SK-N-MC (cell line): ENCODE data around the gene BRPF1.

Source experiments
- DNase-seq: peaks from one replicate; pipeline ENCODE4 v3.0.0-alpha.2; 2011; ENCODE audit warnings: low read depth, low spot score
- H3K27ac ChIP-seq: fragments of 200-600 bp; sonication (generic); 2 replicates; pipeline ENCODE4 v1.5.1; 2016; ENCODE audit warnings: mixed run types
- H3K36me3 ChIP-seq: fragments of 200-600 bp; sonication (generic); 2 replicates; pipeline ENCODE4 v1.6.1; 2017; ENCODE audit warnings: antibody characterized with exemption, low read length, mixed read lengths; ENCODE audit not compliant: insufficient read depth
- H3K4me3 ChIP-seq: fragments of 200-600 bp; sonication (generic); 2 replicates; pipeline ENCODE4 v1.5.1; 2016
- H3K9ac ChIP-seq: fragments of 200-600 bp; sonication (generic); 2 replicates; pipeline ENCODE4 v1.8.0; 2017; ENCODE audit warnings: mixed run types, mixed read lengths; ENCODE audit not compliant: insufficient read length
- H3K9me3 ChIP-seq: fragments of 200-600 bp; sonication (generic); 2 replicates; pipeline ENCODE4 v1.6.1; 2017; ENCODE audit warnings: low read depth, mild to moderate bottlenecking, antibody characterized with exemption, low read length, moderate library complexity, mixed read lengths
- EZH2 ChIP-seq: fragments of 200-600 bp; sonication (generic); IDR thresholded peaks from one replicate; pipeline ENCODE4 v1.6.1; 2017; ENCODE audit warnings: antibody characterized with exemption
- FOXP2 ChIP-seq: optimal IDR thresholded peaks from 2 replicates; pipeline ENCODE3; 2011; ENCODE audit warnings: mild to moderate bottlenecking, moderate library complexity; ENCODE audit not compliant: insufficient read depth; ENCODE audit errors: extremely low read length, control extremely low read depth
- POLR2AphosphoS5 ChIP-seq: IDR thresholded peaks from 2 replicates; pipeline ENCODE4 v1.6.1; 2012; ENCODE audit warnings: mild to moderate bottlenecking, low read depth, low read length, borderline replicate concordance

Gene BRPF1

GRCh38 chr3:9698293-9698692, 33.2 kb upstream of the BRPF1 start:
- Histone ChIP-seq H3K9me3 (no peaks in the 10 kb centered on the region), H3K36me3 (no peaks in the 10 kb centered on the region), H3K27ac (no peak overlapping the region), H3K4me3 (no peak overlapping the region), H3K9ac (no peak overlapping the region)
- DNase-seq = no peak
- no peak for TF ChIP-seq EZH2
- no peak for TF ChIP-seq FOXP2
- no peak for TF ChIP-seq POLR2AphosphoS5

- Histone ChIP-seq H3K9me3 (no peaks in the 10 kb centered on the region), H3K4me3 (no peak overlapping the region), H3K9ac (no peak overlapping the region), H3K27ac (no peak overlapping the region), H3K36me3 (no peaks in the 10 kb centered on the region)
- TF ChIP-seq EZH2 = no peak
- no peak for TF ChIP-seq FOXP2
- TF ChIP-seq POLR2AphosphoS5 = no peak
- no peak for DNase-seq
These were observed 31.0 kb upstream of the BRPF1 start for GRCh38 chr3:9700536-9700935.

- no peak for DNase-seq
- Histone ChIP-seq H3K36me3 (no peaks in the 10 kb centered on the region), H3K9ac (no peak overlapping the region), H3K9me3 (no peaks in the 10 kb centered on the region), H3K27ac (no peak overlapping the region), H3K4me3 (no peak overlapping the region)
- TF ChIP-seq EZH2 = no peak
- no peak for TF ChIP-seq POLR2AphosphoS5
- no peak for TF ChIP-seq FOXP2
These were observed 30.5 kb upstream of the BRPF1 start for GRCh38 chr3:9701006-9701405.

- no peak for DNase-seq
- Histone ChIP-seq H3K9ac (no peak overlapping the region), H3K27ac (no peak overlapping the region), H3K36me3 (no peaks in the 10 kb centered on the region), H3K4me3 (no peak overlapping the region), H3K9me3 (no peaks in the 10 kb centered on the region)
- TF ChIP-seq FOXP2 (no peak), POLR2AphosphoS5 (no peak), EZH2 (no peak)
These were observed 29.8 kb upstream of the BRPF1 start for GRCh38 chr3:9701711-9702110.

GRCh38 chr3:9703240-9703639, 28.3 kb upstream of the BRPF1 start:
- H3K27ac ChIP-seq = no peak overlapping the region
- H3K9ac ChIP-seq = no peak overlapping the region
- DNase-seq = no peak
- TF ChIP-seq FOXP2 (no peak), EZH2 (no peak), POLR2AphosphoS5 (no peak)
- no peaks in the 10 kb centered on the region for H3K9me3 ChIP-seq
- H3K4me3 ChIP-seq = no peak overlapping the region
- no peaks in the 10 kb centered on the region for H3K36me3 ChIP-seq

GRCh38 chr3:9703736-9704346, 27.7 kb upstream of the BRPF1 start, which contains the start of gene CPNE9:
Gene CPNE9, plus strand, starts transcription at chr3:9703833. Its CDS starts 164 bp downstream, at chr3:9703997.
- H3K4me3 ChIP-seq = peak within 1 kb of the TSS; percentile 30; the same call in 1 of the 2 replicates
- no peak within 1 kb of the TSS for H3K9ac ChIP-seq
- no peak for TF ChIP-seq FOXP2
- no peak for TF ChIP-seq POLR2AphosphoS5
- TF ChIP-seq EZH2 = no peak
- no peaks in the 10 kb centered on the region for H3K9me3 ChIP-seq
- H3K27ac ChIP-seq = no peak within 1 kb of the TSS
- no peak for DNase-seq
- H3K36me3 ChIP-seq = no peaks in the 10 kb centered on the region

GRCh38 chr3:9704347-9705322, 26.9 kb upstream of the BRPF1 start:
- H3K27ac ChIP-seq = no peak overlapping the region
- DNase-seq = no peak
- H3K9ac ChIP-seq = no peak overlapping the region
- no peaks in the 10 kb centered on the region for H3K9me3 ChIP-seq
- peak overlapping the region; percentile 30; the same call in 1 of the 2 replicates for H3K4me3 ChIP-seq
- TF ChIP-seq POLR2AphosphoS5 = no peak
- H3K36me3 ChIP-seq = no peaks in the 10 kb centered on the region

- Histone ChIP-seq H3K27ac (no peak overlapping the region), H3K4me3 (no peak overlapping the region), H3K36me3 (no peaks in the 10 kb centered on the region), H3K9ac (no peak overlapping the region), H3K9me3 (no peaks in the 10 kb centered on the region)
- TF ChIP-seq FOXP2 (no peak), EZH2 (no peak), POLR2AphosphoS5 (no peak)
- no peak for DNase-seq
These were observed 21.3 kb upstream of the BRPF1 start for GRCh38 chr3:9710174-9710739.

GRCh38 chr3:9712415-9712814, 19.1 kb upstream of the BRPF1 start:
- no peak overlapping the region for H3K9ac ChIP-seq
- no peak for TF ChIP-seq EZH2
- TF ChIP-seq FOXP2 = no peak
- TF ChIP-seq POLR2AphosphoS5 = no peak
- no peaks in the 10 kb centered on the region for H3K9me3 ChIP-seq
- DNase-seq = no peak
- H3K4me3 ChIP-seq = no peak overlapping the region
- H3K27ac ChIP-seq = no peak overlapping the region
- no peaks in the 10 kb centered on the region for H3K36me3 ChIP-seq
